ENCODE measurements around the gene PRSS12.
"Not testable (repeated sequence)": the region's sequence is repeated elsewhere in the genome, so short reads cannot be mapped to it uniquely, and the experiment has no call there.

PRSS12 gene

DNA sequence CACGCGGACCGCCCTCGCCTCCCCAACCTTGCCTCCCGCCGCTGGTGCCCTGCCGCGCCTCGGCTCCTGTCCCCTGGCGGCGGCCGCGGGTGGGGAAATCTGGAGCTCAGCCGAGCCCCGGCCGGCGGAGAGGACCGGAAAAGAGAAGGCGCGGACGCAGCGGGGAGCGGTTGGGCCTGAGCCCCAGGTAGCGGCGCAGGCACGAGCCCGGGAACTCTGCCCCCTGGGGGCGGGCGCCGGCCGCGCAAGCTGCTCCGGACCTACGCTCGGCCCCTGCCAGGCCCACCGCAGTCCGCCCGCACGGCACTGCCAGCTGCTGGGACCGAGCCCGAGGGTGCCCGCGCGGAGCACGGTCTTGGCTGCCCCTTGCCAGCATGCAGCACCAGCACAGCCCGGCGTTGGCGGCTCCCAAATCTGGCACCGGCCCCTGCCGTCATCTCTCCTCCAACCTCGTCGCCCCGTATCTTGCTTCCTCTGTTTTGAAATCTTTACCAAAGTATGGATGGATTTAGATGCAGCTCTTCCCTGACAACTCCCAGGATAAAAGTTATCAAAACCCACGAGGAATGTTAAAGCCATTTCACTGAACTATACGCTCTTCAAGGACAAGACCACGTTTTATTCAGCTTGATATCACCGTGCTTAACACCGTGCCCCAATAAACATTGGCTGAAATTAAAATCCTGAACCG is at the start of gene PRSS12:
TSS of gene PRSS12 (minus strand) at position 161 of the 691 bp plus-strand sequence. CDS start 283 bp downstream, outside the sequence.
- peak within 1 kb of the TSS; percentile 62 for H3K4me3 ChIP-seq (ENCODE audit: low read depth, low read length)
- DNase-seq (ENCODE audit: low read depth): peak; percentile 91
- TF ChIP-seq POLR2A (IDR thresholded peaks at IDR 0.05; ENCODE audit: extremely low read depth, insufficient read length): no peak
- peak; percentile 61 for TF ChIP-seq CTCF (IDR thresholded peaks at IDR 0.05; ENCODE audit: low read depth, low read length)
- TF ChIP-seq MYC (IDR thresholded peaks at IDR 0.05; ENCODE audit: low read depth, low read length): peak; percentile 58
- TF ChIP-seq, protein P1, sequence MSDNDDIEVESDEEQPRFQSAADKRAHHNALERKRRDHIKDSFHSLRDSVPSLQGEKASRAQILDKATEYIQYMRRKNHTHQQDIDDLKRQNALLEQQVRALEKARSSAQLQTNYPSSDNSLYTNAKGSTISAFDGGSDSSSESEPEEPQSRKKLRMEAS (IDR thresholded peaks at IDR 0.05; ENCODE audit: low read depth, low read length): peak; percentile 43

DNA sequence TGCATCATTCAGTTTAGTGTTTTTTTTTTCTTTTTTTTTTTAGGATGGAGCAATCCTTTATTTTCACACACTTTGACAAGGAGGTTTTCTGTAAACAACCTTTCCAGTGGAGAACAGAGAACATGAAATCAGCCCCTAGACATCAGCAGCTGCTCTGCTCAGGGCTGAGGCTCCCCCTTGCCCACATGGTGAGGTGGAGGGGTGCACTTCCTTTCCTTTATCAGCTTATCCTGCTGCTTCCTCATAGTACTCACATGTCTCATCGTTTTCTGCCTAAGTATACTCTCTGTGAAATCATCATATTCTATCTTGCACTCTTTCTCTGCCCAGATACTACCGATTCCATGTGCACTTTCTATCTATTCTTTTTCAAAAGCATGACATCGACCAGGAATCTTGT is 47.6 kb upstream of the PRSS12 start:
- TF ChIP-seq POLR2A (IDR thresholded peaks at IDR 0.05; ENCODE audit: extremely low read depth, insufficient read length) (no peak), MYC (IDR thresholded peaks at IDR 0.05; ENCODE audit: low read depth, low read length) (peak; percentile 86), CTCF (IDR thresholded peaks at IDR 0.05; ENCODE audit: low read depth, low read length) (no peak)
- TF ChIP-seq, protein P1 (IDR thresholded peaks at IDR 0.05; ENCODE audit: low read depth, low read length): peak; percentile 78
- H3K4me3 ChIP-seq (ENCODE audit: low read depth, low read length): no peak overlapping the region
- peak; percentile 78 for DNase-seq (ENCODE audit: low read depth)

GRCh38 chr4:118399883-118400282 is 47.1 kb upstream of the PRSS12 start:
- not testable (repeated sequence) for H3K4me3 ChIP-seq (ENCODE audit: low read depth, low read length); DNase-seq (ENCODE audit: low read depth)

DNA sequence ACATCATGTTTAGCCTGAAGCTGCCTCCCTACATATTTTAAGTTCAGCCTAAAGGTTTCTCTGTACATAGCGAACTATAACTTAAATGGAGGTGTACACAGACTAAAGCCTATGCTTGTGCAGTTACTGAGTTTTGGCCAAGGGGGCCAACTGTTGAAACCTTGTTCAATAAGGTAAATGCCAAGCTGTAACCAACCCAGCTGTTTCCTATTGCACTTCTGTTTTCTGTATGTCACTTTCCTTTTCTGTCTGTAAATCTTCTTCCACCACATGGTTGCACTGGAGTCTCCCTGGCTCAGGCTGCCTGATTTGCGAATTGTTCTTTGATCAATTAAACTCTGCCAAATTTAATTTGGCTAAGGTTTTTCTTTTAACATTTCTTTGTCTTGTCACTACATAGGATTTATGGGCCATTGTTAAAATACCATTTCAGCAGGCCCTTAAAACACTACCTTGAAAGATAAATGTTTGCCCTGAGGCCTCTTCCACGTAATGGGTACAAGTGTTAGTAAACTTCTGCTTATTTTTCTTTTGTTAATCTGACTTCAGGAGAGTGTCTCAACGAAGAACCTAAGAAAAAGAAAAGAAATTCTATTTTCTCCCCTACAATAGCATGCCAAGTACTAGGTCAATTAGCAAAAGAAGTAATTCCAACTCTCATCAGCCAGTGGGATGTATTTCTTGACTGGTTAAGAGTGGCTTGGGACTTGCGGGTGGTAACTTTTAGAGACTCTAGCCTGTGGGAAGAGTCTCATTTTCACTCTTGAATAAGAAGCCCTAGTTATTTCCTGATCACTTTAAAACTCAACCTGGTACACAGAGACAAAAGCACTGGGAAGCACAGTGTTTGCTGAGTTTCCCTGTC is 45.7 kb upstream of the PRSS12 start:
- TF ChIP-seq POLR2A (IDR thresholded peaks at IDR 0.05; ENCODE audit: extremely low read depth, insufficient read length) (no peak), MYC (IDR thresholded peaks at IDR 0.05; ENCODE audit: low read depth, low read length) (peak; percentile 46; the same call in 1 of the 2 replicates), CTCF (IDR thresholded peaks at IDR 0.05; ENCODE audit: low read depth, low read length) (no peak)
- TF ChIP-seq, protein P1 (IDR thresholded peaks at IDR 0.05; ENCODE audit: low read depth, low read length): peak; percentile 57
- peak; percentile 66 for DNase-seq (ENCODE audit: low read depth)
- H3K4me3 ChIP-seq (ENCODE audit: low read depth, low read length): no peak overlapping the region

- no peak for TF ChIP-seq CTCF (IDR thresholded peaks at IDR 0.05; ENCODE audit: low read depth, low read length)
- no peak overlapping the region for H3K4me3 ChIP-seq (ENCODE audit: low read depth, low read length)
- DNase-seq (ENCODE audit: low read depth): no peak
These were observed 44.8 kb upstream of the PRSS12 start for GRCh38 chr4:118397623-118397979.

DNA sequence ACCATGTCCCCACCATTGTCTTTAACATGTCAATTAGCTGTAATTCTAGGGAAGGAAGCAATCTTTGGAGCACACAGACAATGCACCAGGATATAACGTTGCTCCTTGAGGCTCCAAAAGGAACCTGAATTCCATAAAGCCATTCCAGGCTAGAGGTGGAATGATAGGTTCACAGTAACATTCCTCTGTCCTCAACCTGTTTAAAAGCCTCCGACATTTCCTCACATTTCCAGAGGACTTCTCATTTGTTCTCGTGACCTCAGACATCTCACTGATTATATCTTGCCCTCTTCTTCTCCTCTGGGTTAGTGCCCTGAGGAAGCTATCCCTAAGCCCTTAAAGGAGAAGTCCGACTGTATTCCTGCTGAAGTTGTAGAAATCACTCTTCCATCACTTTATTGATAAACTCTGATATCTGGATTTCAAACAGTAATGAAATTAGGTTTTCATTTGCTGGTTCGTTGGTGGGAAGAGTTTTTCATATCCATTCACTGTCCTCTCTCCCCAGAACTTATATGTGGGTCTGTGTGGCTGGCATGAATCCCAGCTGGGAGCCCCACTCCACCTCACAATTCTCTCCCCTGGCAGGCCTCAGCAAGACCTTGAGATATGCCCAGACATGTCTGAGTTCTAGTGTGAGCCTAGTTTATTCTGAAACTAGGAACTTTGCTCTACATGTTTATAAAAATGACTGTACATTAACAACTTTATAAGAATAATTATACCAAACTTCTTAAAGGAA is 44.2 kb upstream of the PRSS12 start:
- DNase-seq (ENCODE audit: low read depth): no peak
- TF ChIP-seq, protein P1 (IDR thresholded peaks at IDR 0.05; ENCODE audit: low read depth, low read length): no peak
- no peak for TF ChIP-seq MYC (IDR thresholded peaks at IDR 0.05; ENCODE audit: low read depth, low read length)
- TF ChIP-seq CTCF (IDR thresholded peaks at IDR 0.05; ENCODE audit: low read depth, low read length): no peak
- no peak for TF ChIP-seq POLR2A (IDR thresholded peaks at IDR 0.05; ENCODE audit: extremely low read depth, insufficient read length)
- no peak overlapping the region for H3K4me3 ChIP-seq (ENCODE audit: low read depth, low read length)

Data from NB4 (cell line).